Mesenteric fat pad (tissue), 1 donor: ENCODE measurements around the gene CHKA. TPM values are rescaled to one million over a fixed set of nuclear protein-coding genes. Genes with fewer than 3 reads are reported as not detected.
A peak's percentile ranks its signal among the peaks of the same experiment; 100 is the strongest.

Experiments used
- DNase-seq: peaks from one replicate; pipeline ENCODE4 v3.0.0-alpha.2; 2020; ENCODE audit warnings: low spot score
- total RNA-seq: library from RNA; stranded (reverse); fragmentation: NEBNext Ultra II Directional; extraction: Animal tissue kit (Norgen Biotek cat#: 25700); gene quantifications from one replicate; pipeline ENCODE4 v1.2.1, GENCODE V29; 2021
- donor health status: DM: yes; HTN: yes; CAD: no.

Gene CHKA
- total RNA-seq, 1 donor from 2014 or later = 33.4 TPM

GRCh38 chr11:68036141-68036716 is 85.0 kb downstream of the CHKA start:
- DNase-seq = no peak

- no peak for DNase-seq
Observed at GRCh38 chr11:68035266-68035876, 85.8 kb downstream of the CHKA start.

- DNase-seq = no peak
Observed at GRCh38 chr11:68033708-68034045, 87.5 kb downstream of the CHKA start.

DNA sequence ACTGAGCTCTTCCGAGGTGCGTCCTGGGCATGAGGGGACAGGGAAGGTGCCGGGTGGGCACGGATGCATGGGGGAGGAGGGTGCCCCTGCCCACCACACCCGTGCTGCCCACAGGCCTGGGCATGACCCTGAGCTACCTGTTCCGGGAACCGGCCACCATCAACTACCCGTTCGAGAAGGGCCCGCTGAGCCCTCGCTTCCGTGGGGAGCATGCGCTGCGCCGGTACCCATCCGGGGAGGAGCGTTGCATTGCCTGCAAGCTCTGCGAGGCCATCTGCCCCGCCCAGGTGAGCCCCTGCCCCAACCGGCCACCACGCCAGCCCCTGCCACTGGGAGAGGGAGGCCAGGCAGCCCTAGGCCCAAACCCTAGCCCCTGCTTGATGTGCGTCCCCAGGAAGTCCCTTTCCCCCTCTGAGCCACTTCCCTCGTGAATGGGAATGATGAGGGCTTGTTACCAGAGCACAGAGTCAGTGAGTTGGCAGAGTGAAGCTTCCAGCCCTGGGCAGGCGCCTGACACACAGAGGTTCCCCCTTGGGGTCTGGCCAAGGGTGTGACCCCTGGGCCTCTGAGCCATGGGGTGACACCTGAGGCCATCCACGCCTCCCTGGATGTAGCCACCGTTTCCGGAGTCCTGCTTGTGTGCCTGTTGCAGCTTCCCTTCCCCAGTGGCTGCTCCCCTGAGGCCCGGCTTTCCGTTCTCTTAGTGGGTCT is 88.0 kb downstream of the CHKA start:
- no peak for DNase-seq

GRCh38 chr11:68032003-68032402 is 89.2 kb downstream of the CHKA start:
- no peak for DNase-seq

DNA sequence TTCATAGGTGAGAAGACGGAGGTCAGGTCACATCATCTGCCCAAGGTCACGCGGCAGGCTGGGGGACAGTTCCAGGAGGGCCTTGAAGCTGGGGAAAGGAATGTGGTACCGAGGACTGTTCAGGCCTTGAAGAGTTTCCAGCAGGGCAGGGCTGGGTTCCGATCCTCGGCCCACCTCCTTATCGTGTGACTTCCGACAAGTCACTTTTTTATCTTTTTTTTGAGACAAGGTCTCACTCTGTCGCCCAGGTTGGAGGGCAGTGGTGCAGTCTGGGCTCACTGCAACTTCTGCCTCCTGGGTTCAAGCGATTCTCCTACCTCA is 90.1 kb downstream of the CHKA start:
- DNase-seq = no peak

DNA sequence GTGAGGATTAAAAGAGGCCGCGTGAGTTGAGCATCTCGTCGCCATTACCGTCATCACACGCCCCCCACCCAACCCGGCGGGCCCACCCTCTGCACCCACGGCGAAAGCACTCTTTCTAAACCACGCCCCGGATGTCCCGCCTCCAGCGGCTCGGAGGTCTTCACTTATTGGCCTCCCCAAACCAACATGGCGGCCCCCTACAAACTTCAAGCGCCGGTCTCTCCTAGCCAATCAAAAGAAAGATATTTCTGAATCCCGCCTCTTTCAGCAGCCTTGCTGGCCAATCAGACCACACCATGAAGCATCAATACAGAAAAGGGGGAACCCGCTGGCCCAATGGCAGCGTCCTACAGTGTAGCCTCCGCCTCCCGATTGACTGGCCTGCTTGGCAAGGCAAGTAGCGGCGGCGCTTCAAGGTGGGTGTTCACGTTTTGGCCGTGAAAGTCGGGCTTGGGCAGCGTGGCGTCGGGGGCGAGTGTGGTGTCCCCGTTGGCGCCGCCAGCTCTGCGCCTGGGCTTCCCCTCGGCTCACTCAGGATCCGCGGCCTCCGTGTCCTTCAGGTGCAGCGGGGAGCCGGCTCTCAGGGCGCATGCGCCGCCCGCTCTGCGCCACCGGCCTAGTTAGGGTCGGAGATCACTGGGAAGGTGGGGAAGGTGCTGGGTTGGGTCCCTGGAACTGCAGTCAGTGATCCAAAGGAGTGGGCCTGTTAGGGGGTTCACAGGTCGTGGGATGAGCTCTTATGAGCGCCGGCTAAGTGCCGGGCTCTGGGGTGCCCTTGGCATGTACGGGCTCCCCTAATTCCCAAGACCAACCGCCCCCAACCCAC is 90.7 kb downstream of the CHKA start, which contains the start of gene NDUFS8:
NDUFS8 (plus strand) TSS at position 364 of the 826 bp plus-strand sequence. CDS start 1,471 bp downstream, outside the sequence.
- peak; percentile 97 for DNase-seq

DNA sequence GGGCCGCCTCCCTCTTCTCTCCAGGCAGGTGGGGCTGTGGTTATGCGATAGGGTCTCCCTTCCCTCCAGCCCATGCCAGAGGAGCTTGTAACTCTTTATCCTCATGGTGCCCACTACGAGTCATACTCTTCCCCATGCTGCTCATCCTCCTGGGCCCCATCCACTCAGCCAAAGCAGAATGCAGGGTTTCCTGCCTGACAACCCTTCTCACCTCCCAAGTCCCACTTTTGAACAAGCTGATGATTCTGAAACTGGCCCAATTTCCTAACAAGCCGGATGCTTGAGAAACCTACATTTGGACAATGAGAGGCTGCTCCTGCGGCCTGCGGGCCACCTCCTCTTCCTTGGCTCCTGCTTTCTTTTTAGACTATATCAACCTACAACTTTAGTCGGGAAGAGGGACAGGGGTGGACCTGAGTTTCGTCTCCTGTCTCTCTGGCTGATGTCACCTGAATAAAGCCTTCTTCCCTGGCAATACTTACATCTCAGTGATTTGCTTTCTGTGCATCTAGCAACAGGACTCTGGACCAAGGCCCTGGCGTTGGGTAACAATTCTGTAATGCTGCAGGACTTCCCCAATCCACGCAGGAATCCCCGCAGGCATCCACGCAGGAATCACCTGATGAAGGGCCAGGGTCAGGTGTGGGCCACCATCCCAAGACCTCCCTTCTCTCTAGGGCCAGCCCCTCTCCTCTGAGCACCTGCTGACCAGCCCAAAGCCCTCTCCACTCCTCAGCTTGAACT is 92.2 kb downstream of the CHKA start:
- no peak for DNase-seq

GRCh38 chr11:68027667-68028066 is 93.5 kb downstream of the CHKA start:
- no peak for DNase-seq

DNA sequence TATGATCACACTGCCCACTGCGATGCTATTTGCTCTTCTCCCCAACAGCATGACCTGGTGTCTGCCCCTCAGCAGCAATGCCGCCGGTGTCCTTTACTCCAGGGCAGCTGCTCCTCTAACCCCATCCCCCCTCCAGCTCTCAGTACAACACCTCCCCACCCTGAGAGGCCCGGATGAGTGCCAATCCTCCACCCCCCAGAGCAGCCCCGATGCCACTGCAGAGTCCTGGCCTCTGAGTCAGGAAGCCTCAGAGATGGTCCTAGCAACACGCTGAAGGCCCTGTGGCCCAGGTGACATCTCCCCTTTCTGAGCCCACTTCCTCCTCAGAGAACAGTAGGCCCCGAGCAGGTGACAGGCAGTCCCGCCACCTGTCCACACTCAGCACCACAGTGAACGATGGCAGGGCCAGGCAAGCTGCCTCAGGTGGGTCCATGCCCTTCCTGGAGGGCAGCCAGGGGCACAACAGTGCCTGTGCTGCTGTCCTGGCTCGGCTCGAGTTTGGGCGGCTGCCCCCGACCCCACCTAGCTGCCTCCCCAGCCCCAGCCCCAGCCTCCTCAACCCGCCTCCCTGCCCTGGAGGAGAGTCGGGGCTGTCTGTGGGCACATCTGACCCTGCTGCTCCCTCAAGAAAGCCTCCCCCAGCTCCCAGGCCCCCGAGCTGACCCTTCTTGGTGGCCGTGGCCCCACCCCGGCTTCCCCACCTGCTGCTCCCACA is 94.6 kb downstream of the CHKA start:
- no peak for DNase-seq

DNA sequence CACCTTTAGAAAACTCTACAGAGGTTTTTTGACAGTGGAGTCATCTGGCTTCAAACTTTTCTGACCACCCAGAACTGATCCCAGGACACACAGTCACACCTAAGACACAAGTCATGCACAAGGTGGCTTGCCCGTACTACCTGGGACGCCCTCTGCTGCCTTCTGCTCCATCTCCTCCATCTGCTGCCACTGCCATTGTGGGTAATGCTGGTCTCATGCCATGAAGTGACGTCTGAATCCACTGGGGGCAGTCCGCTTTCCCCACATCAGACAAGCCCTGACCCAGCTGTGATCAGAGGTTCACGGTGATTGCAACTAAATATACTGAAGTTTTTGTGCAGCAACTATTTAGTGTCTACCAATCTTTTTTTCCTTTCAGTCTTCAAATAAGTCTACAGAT is 96.1 kb downstream of the CHKA start:
- DNase-seq = no peak

- no peak for DNase-seq
Observed at GRCh38 chr11:68024508-68024907, 96.7 kb downstream of the CHKA start.

DNA sequence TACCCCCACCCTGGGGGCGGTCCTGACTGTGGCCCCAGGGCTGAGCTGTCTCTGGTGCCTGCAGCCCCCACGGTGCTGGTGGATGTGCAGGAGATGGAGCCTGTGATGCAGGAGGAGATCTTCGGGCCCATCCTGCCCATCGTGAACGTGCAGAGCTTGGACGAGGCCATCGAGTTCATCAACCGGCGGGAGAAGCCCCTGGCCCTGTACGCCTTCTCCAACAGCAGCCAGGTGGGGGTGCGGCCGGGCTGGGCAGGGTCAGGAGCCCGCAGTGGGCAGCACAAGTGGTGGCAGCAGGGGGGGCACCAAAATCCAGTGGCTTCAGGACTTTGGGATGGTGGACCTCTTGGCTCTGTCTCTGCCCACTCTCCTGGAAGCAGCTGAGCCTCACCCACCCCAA is 98.7 kb downstream of the CHKA start:
- DNase-seq = no peak

GRCh38 chr11:68021167-68021787 is 99.9 kb downstream of the CHKA start:
- DNase-seq = no peak

DNA sequence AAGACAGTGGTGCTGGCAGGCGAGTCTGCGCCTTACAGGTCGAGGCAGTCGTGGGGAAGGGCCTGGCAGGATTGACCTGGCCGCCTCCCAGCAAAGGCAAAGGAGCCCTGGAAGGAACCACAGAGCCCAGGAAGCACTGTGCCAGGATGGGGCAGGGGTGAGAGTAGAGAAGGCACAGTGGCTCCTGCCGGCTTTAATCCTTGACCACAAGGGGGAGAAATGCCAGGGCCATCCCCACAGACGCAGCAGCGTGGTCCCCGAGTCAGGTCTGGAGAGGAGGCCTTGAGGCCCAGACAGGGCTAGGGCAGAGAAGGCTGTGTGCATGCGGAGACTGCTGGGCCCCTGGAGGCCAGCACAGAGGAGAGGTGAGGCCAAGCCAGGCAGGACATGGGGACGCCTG is 100.6 kb downstream of the CHKA start:
- DNase-seq = no peak

GRCh38 chr11:68019486-68019885 is 101.7 kb downstream of the CHKA start:
- DNase-seq = no peak

DNA sequence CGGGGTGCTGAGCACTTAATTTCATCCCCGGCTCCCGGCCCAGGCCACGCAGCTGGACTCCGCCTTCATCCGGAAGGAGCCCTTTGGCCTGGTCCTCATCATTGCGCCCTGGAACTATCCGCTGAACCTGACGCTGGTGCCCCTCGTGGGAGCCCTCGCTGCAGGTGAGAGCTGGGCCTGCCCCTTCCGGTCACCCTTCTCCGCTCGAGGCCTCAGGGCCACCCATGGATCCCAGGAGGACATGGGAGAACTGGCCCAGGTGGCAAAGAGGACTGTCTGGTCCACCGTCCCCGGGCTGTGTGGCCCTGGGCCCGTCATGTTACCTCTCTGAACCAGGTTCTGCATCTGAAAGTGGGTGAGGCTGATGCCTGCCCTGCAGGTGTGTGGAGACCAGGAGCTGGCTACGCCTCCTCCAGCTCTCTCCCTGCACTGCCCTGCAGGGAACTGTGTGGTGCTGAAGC is 102.4 kb downstream of the CHKA start:
- DNase-seq = no peak

DNA sequence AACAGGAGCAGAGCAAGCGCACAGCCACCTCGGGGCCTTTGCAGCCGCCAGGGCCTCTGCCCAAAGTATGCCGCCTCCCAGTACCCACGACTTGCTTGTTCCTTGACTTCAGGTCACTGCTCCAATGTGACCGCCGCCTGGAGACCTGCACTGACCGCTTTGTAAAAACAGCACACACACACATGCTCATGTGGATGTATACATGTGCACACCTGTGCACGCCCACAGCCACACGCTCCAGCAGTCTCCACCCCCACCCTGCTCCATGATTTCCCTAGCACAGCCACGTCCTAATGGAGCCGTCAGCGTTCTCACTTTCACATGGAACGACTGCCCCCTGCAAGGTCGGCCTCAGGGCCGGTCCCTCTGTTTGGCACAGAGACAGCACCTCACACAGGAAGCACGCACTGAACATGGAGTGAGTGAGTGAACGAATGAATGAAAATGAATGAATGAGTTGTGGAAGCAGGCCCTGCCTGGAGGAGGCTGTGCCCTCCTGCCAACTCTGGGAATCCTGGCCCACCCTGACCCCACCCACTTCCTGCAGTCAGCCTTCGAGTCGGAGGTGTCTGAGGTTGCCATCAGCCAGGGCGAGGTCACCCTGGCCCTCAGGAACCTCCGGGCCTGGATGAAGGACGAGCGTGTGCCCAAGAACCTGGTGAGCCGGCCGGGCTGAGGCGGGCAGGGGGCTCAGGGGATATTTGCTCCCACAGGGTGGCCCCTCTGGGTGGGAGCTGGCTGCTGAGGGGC is 103.0 kb downstream of the CHKA start:
- DNase-seq = no peak
